SK-N-SH (cell line): ENCODE data around the gene PLAGL2. TPM values are rescaled to one million over a fixed set of nuclear protein-coding genes. Genes with fewer than 3 reads are reported as not detected.

Source experiments
- CTCF ChIA-PET: fragments of 300-600, 350-600 bp; formaldehyde crosslinking; extraction: SDS; loops from one replicate; lab custom pipeline; 2021; lab: Yijun Ruan, JAX
- POLR2A ChIA-PET: fragments of 350-600 bp; sonication (Branson Sonifier 250); formaldehyde crosslinking; extraction: SDS; loops from one replicate; lab custom pipeline; 2020; ENCODE audit warnings: antibody characterized with exemption, inconsistent platforms; lab: Yijun Ruan, JAX
- DNase-seq: peaks from one replicate; pipeline ENCODE4 v3.0.0; 2012
- H2AFZ ChIP-seq: fragments of 200-600 bp; sonication (generic); 2 replicates; pipeline ENCODE4 v1.8.1; 2016; ENCODE audit warnings: antibody characterized with exemption, mild to moderate bottlenecking, low read depth
- H3F3A ChIP-seq: fragments of 200-600 bp; sonication (generic); replicated peaks from 2 replicates; pipeline ENCODE3; 2016; ENCODE audit warnings: antibody characterized with exemption, mild to moderate bottlenecking; ENCODE audit not compliant: insufficient read depth
- H3K27ac ChIP-seq, 2 experiments: fragments of 200-500 bp in 1 of 2; fragments of 200-600 bp in 1 of 2; sonication (Bioruptor generic) in 1 of 2; sonication (generic), shearing (Covaris generic) in 1 of 2; 2 replicates each; pipeline versions ENCODE4 v1.5.1 to v1.6.1; 2014 to 2016; ENCODE audit warnings: low read depth in 2 of 2, inconsistent platforms in 1 of 2, low read length in 1 of 2, mild to moderate bottlenecking in 1 of 2, mixed read lengths in 1 of 2
- H3K27me3 ChIP-seq: fragments of 200-600 bp; sonication (generic), shearing (Covaris generic); 2 replicates; pipeline ENCODE4 v1.6.1; 2016; ENCODE audit warnings: mixed run types; ENCODE audit not compliant: insufficient read depth
- H3K36me3 ChIP-seq, 2 experiments: fragments of 200-500 bp in 1 of 2; fragments of 200-600 bp in 1 of 2; sonication (Bioruptor generic) in 1 of 2; sonication (generic) in 1 of 2; replicated peaks in 1 of 2; 2 replicates each; pipeline versions ENCODE3 to v1.5.1; 2014 to 2016; ENCODE audit warnings: low read length in 1 of 2, mild to moderate bottlenecking in 1 of 2; ENCODE audit not compliant: insufficient read depth in 2 of 2, control insufficient read depth in 1 of 2
- H3K4me1 ChIP-seq, 2 experiments: fragments of 200-500 bp in 1 of 2; fragments of 200-600 bp in 1 of 2; sonication (Bioruptor generic) in 1 of 2; sonication (generic), shearing (Covaris generic) in 1 of 2; 2 replicates each; pipeline versions ENCODE4 v1.5.1 to v1.6.1; 2014 to 2016; ENCODE audit warnings: low read depth in 1 of 2, low read length in 1 of 2, mixed run types in 1 of 2; ENCODE audit not compliant: insufficient read depth in 2 of 2, control insufficient read depth in 1 of 2
- H3K4me2 ChIP-seq: fragments of 200-600 bp; sonication (generic), shearing (Covaris generic); 2 replicates; pipeline ENCODE4 v1.6.1; 2017; ENCODE audit warnings: mixed run types
- H3K4me3 ChIP-seq, 2 experiments: fragments of 200-500 bp in 1 of 2; fragments of 200-600 bp in 1 of 2; sonication (Bioruptor generic) in 1 of 2; sonication (generic), shearing (Covaris generic) in 1 of 2; 2 replicates each; pipeline versions ENCODE4 v1.5.1 to v1.8.1; 2014 to 2016; ENCODE audit warnings: low read depth in 2 of 2, inconsistent platforms in 1 of 2, low read length in 1 of 2, mild to moderate bottlenecking in 1 of 2, mixed read lengths in 1 of 2, moderate library complexity in 1 of 2
- H3K79me2 ChIP-seq: fragments of 200-600 bp; sonication (generic); 2 replicates; pipeline ENCODE4 v1.8.1; 2017; ENCODE audit warnings: mild to moderate bottlenecking; ENCODE audit not compliant: insufficient read depth
- H3K9ac ChIP-seq: fragments of 200-600 bp; sonication (generic); 2 replicates; pipeline ENCODE4 v1.6.1; 2017; ENCODE audit warnings: mixed run types
- H3K9me2 ChIP-seq: fragments of 200-600 bp; sonication (generic); 2 replicates; pipeline ENCODE4 v1.6.1; 2017; ENCODE audit warnings: mixed run types
- H3K9me3 ChIP-seq: fragments of 200-600 bp; sonication (generic); 2 replicates; pipeline ENCODE4 v1.6.1; 2017; ENCODE audit warnings: mixed run types, mild to moderate bottlenecking, moderate library complexity
- H4K20me1 ChIP-seq: fragments of 200-600 bp; sonication (generic); 2 replicates; pipeline ENCODE4 v1.6.1; 2017; ENCODE audit warnings: mild to moderate bottlenecking, mixed run types; ENCODE audit not compliant: insufficient read depth
- ELF1 ChIP-seq: IDR thresholded peaks from 2 replicates; pipeline ENCODE4 v1.4.0; 2012
- EP300 ChIP-seq, 2 experiments: IDR thresholded peaks; 2 replicates each; pipeline versions ENCODE4 v1.4.0 to v1.6.1; 2012; ENCODE audit warnings: borderline replicate concordance in 1 of 2, low read depth in 1 of 2, low read length in 1 of 2
- FOXM1 ChIP-seq: IDR thresholded peaks from 2 replicates; pipeline ENCODE4 v1.4.0; 2012; ENCODE audit warnings: low read depth, mild to moderate bottlenecking
- JUND ChIP-seq: IDR thresholded peaks from 2 replicates; pipeline ENCODE4 v1.4.0; 2012
- MXI1 ChIP-seq: IDR thresholded peaks from 2 replicates; pipeline ENCODE4 v1.6.1; 2012; ENCODE audit warnings: mild to moderate bottlenecking, low read depth, low read length, improper control_type of control experiment
- POLR2AphosphoS5 ChIP-seq: IDR thresholded peaks from 2 replicates; pipeline ENCODE4 v1.6.1; 2012; ENCODE audit warnings: low read depth, low read length
- RFX5 ChIP-seq: IDR thresholded peaks from 2 replicates; pipeline ENCODE4 v1.6.1; 2012; ENCODE audit warnings: mild to moderate bottlenecking, improper control_type of control experiment, low read length
- RXRA ChIP-seq: IDR thresholded peaks from 2 replicates; pipeline ENCODE4 v1.4.0; 2012; ENCODE audit warnings: low read depth, mild to moderate bottlenecking, borderline replicate concordance
- SIN3A ChIP-seq: IDR thresholded peaks from 2 replicates; pipeline ENCODE4 v1.6.1; 2012; ENCODE audit warnings: low read depth, mild to moderate bottlenecking, low read length, moderate library complexity, borderline replicate concordance
- SMC3 ChIP-seq: IDR thresholded peaks from 2 replicates; pipeline ENCODE4 v1.6.1; 2012; ENCODE audit warnings: low read depth, low read length, improper control_type of control experiment
- TCF12 ChIP-seq: IDR thresholded peaks from 2 replicates; pipeline ENCODE4 v1.4.0; 2012
- YY1 ChIP-seq: IDR thresholded peaks from 2 replicates; pipeline ENCODE4 v1.4.0; 2012; ENCODE audit warnings: low read depth, mild to moderate bottlenecking
- ZBTB33 ChIP-seq: IDR thresholded peaks from 2 replicates; pipeline ENCODE4 v1.4.0; 2012; ENCODE audit warnings: low read depth, borderline replicate concordance
- WGBS: methylation state at CpG from one replicate; pipeline ENCODE4 v1.1.6; 2017; ENCODE audit warnings: low lambda C conversion rate; 5-methylcytosine and 5-hydroxymethylcytosine counted together
- polyA plus RNA-seq, 3 experiments: library from polyadenylated mRNA; depleted of rRNA; stranded (reverse); fragments of >200 nt; gene quantifications; 2 replicates each; pipeline ENCODE4 v1.2.3, GENCODE V29; 2012

Gene PLAGL2
- polyA plus RNA-seq, 1 of the 3 experiments (the other 2 are of a cell fraction), result 4.0 TPM

- Histone ChIP-seq H3K27me3 (no peaks in the 10 kb centered on the region), H3K79me2 (peaks cover 73% of the 10 kb centered on the region), H3K9me3 (no peaks in the 10 kb centered on the region), H3K4me1 (peaks cover 16 to 25% of the 10 kb centered on the region in 2 experiments; a peak in 3 of 4 replicates), H3K36me3 (peaks cover 7 to 14% of the 10 kb centered on the region in 2 experiments), H3K4me3 (no peak overlapping the region), H3F3A (peaks cover 3% of the 10 kb centered on the region), H4K20me1 (peaks cover 8% of the 10 kb centered on the region), H3K27ac (no peak overlapping the region), H3K9me2 (no peaks in the 10 kb centered on the region), H3K9ac (no peak overlapping the region), H2AFZ (no peak overlapping the region), H3K4me2 (no peak overlapping the region)
- DNase-seq, result no peak
- ChIA-PET CTCF (interaction anchor here (0.6 kb wide), 2 partner anchors 9 to 31 kb away, joined by 3 read pairs; no protein-coding TSS in a partner anchor), POLR2A (no interaction called here)
- 93% methylated on average over 9 of the region's 9 CpGs for WGBS
- TF ChIP-seq SIN3A, result no peak
Observed at GRCh38 chr20:32209850-32210605, 2.5 kb upstream of the PLAGL2 start.

GRCh38 chr20:32208499-32209154 is 1.1 kb upstream of the PLAGL2 start:
- TF ChIP-seq MXI1 (no peak), FOXM1 (no peak), ZBTB33 (no peak), SMC3 (no peak), POLR2AphosphoS5 (no peak), RXRA (no peak), SIN3A (no peak), RFX5 (no peak), EP300 (IDR thresholded peaks at IDR 0.05; ENCODE audit: borderline replicate concordance in 1 of 2, low read depth in 1 of 2, low read length in 1 of 2) (no peak), JUND (no peak), ELF1 (no peak), YY1 (no peak), TCF12 (no peak)
- DNase-seq, result no peak
- 59% methylated on average over 13 of the region's 13 CpGs for WGBS
- Histone ChIP-seq H3K9me2 (no peaks in the 10 kb centered on the region), H3K4me3 (peak overlapping the region; percentile 87 to 88), H3K9ac (peak overlapping the region; percentile 82), H4K20me1 (peaks cover 17% of the 10 kb centered on the region), H3K4me2 (peak overlapping the region; percentile 93), H3K36me3 (peaks cover 2 to 21% of the 10 kb centered on the region in 2 experiments), H3K27ac (no peak overlapping the region), H3F3A (peaks cover 3% of the 10 kb centered on the region), H3K27me3 (no peaks in the 10 kb centered on the region), H3K4me1 (peaks cover 25 to 31% of the 10 kb centered on the region in 2 experiments; a peak in 3 of 4 replicates), H3K79me2 (peaks cover 87% of the 10 kb centered on the region), H3K9me3 (no peaks in the 10 kb centered on the region), H2AFZ (peak overlapping the region; percentile 87; the same call in 1 of the 2 replicates)
- ChIA-PET POLR2A (interaction anchor here (0.7 kb wide), 1 partner anchor 74 kb away, joined by 3 read pairs; no protein-coding TSS in a partner anchor), CTCF (interaction anchor here (0.6 kb wide), 1 partner anchor 178 kb away, joined by 3 read pairs; no protein-coding TSS in a partner anchor)
